ENCODE measurements around the gene ZDHHC21. TPM values are rescaled to one million over a fixed set of nuclear protein-coding genes. Genes with fewer than 3 reads are reported as not detected.

Gene ZDHHC21
- total RNA-seq (1 to 10 TPM; 6.5 to 8.9 TPM), polyA plus RNA-seq (1 to 10 TPM; 1.2 TPM)

GRCh38 chr9:14693251-14693861 is at the start of gene ZDHHC21:
ZDHHC21 (minus strand) TSS chr9:14693432; CDS start chr9:14674340, 19,092 bp downstream.
- Histone ChIP-seq H3K4me1 (ENCODE audit: insufficient read depth, low read length) (peaks cover 29% of the 10 kb centered on the region), H3K27ac (ENCODE audit: low read depth, low read length) (peak within 1 kb of the TSS; percentile 14), H3K9me3 (ENCODE audit: control insufficient read depth in 1 of 2, low read length in 2 of 2) (no peaks in the 10 kb centered on the region), H3K36me3 (ENCODE audit: insufficient read depth, low read length) (no peaks in the 10 kb centered on the region), H3K27me3 (ENCODE audit: insufficient read depth, low read length) (no peaks in the 10 kb centered on the region), H3K4me3 (ENCODE audit: low read length in 2 of 2) (peak within 1 kb of the TSS; percentile 57 to 65)
- no peaks in the 10 kb centered on the region for H3K9me3 Mint-ChIP-seq
- peaks cover 20 to 46% (median 29%) of the 10 kb centered on the region in 4 donors for H3K4me1 Mint-ChIP-seq
- intact Hi-C loops (cut with micrococcal nuclease): no loop called here
- DNase-seq: peak; percentile 41 to 57 (median 51)
- peak within 1 kb of the TSS; percentile 24 to 94 (median 92) for H3K27ac Mint-ChIP-seq
- ChIA-PET CTCF (ENCODE audit: partially characterized antibody) (interaction anchor here (1.0 to 1.7 kb wide), 2 partner anchors 12 to 13 kb away, joined by 3 read pairs; no protein-coding TSS in a partner anchor), POLR2A (ENCODE audit: partially characterized antibody) (interaction anchor here (1.3 to 1.4 kb wide), 2 partner anchors 18 to 298 kb away, joined by 3 read pairs; no protein-coding TSS in a partner anchor)
- H3K36me3 Mint-ChIP-seq: peaks cover 8 to 16% of the 10 kb centered on the region in 2 donors
- peaks cover 0 to 3% of the 10 kb centered on the region in 2 donors for H3K27me3 Mint-ChIP-seq
- H3K4me3 Mint-ChIP-seq: peak within 1 kb of the TSS; percentile 91 to 97 (median 94)

GRCh38 chr9:14741369-14741768 is 48.1 kb upstream of the ZDHHC21 start:
- Mint-ChIP-seq H3K36me3 (no peaks in the 10 kb centered on the region), H3K27ac (no peak overlapping the region), H3K4me3 (no peak overlapping the region), H3K4me1 (no peaks in the 10 kb centered on the region), H3K27me3 (peaks cover 0 to 3% of the 10 kb centered on the region in 2 donors), H3K9me3 (peaks cover 0 to 3% (median 0%) of the 10 kb centered on the region in 8 donors)
- no peaks in the 10 kb centered on the region for H3K4me1 ChIP-seq (ENCODE audit: insufficient read depth, low read length)
- ChIA-PET POLR2A (ENCODE audit: partially characterized antibody) (no interaction called here), CTCF (ENCODE audit: partially characterized antibody) (interaction anchor here (1.5 kb wide), 1 partner anchor 12 kb away, joined by 3 read pairs; no protein-coding TSS in a partner anchor)
- H3K9me3 ChIP-seq (ENCODE audit: control insufficient read depth in 1 of 2, low read length in 2 of 2): no peaks in the 10 kb centered on the region
- no peak for DNase-seq
- H3K27ac ChIP-seq (ENCODE audit: low read depth, low read length): no peak overlapping the region
- no peak overlapping the region for H3K4me3 ChIP-seq (ENCODE audit: low read length in 2 of 2)
- no peaks in the 10 kb centered on the region for H3K36me3 ChIP-seq (ENCODE audit: insufficient read depth, low read length)
- intact Hi-C loops (cut with micrococcal nuclease): no loop called here
- H3K27me3 ChIP-seq (ENCODE audit: insufficient read depth, low read length): peaks cover 3% of the 10 kb centered on the region

- no peak overlapping the region for H3K27ac Mint-ChIP-seq
- H3K4me3 Mint-ChIP-seq: no peak overlapping the region
- POLR2A ChIA-PET (ENCODE audit: partially characterized antibody): no interaction called here
- H3K27me3 ChIP-seq (ENCODE audit: insufficient read depth, low read length): peaks cover 4% of the 10 kb centered on the region
- no peaks in the 10 kb centered on the region for H3K36me3 ChIP-seq (ENCODE audit: insufficient read depth, low read length)
- H3K9me3 ChIP-seq (ENCODE audit: control insufficient read depth in 1 of 2, low read length in 2 of 2): no peaks in the 10 kb centered on the region
- CTCF ChIA-PET (ENCODE audit: partially characterized antibody): no interaction called here
- no peaks in the 10 kb centered on the region for H3K9me3 Mint-ChIP-seq
- H3K27me3 Mint-ChIP-seq: peaks cover 3 to 10% of the 10 kb centered on the region in 2 donors
- H3K27ac ChIP-seq (ENCODE audit: low read depth, low read length): no peak overlapping the region
- no peak for DNase-seq
- no peaks in the 10 kb centered on the region for H3K4me1 ChIP-seq (ENCODE audit: insufficient read depth, low read length)
- no peaks in the 10 kb centered on the region for H3K36me3 Mint-ChIP-seq
- intact Hi-C loops (cut with micrococcal nuclease): no loop called here
- no peaks in the 10 kb centered on the region for H3K4me1 Mint-ChIP-seq
- no peak overlapping the region for H3K4me3 ChIP-seq (ENCODE audit: low read length in 2 of 2)
Observed at GRCh38 chr9:14733133-14733532, 39.9 kb upstream of the ZDHHC21 start.

GRCh38 chr9:14731294-14731981 is 38.2 kb upstream of the ZDHHC21 start:
- ChIA-PET CTCF (ENCODE audit: partially characterized antibody) (no interaction called here), POLR2A (ENCODE audit: partially characterized antibody) (no interaction called here)
- Mint-ChIP-seq H3K36me3 (no peaks in the 10 kb centered on the region), H3K27me3 (peaks cover 3 to 9% of the 10 kb centered on the region in 2 donors), H3K9me3 (no peaks in the 10 kb centered on the region), H3K4me3 (no peak overlapping the region), H3K4me1 (no peaks in the 10 kb centered on the region), H3K27ac (no peak overlapping the region)
- intact Hi-C loops (cut with micrococcal nuclease): no loop called here
- no peak for DNase-seq
- Histone ChIP-seq H3K4me3 (ENCODE audit: low read length in 2 of 2) (no peak overlapping the region), H3K27me3 (ENCODE audit: insufficient read depth, low read length) (peaks cover 4% of the 10 kb centered on the region), H3K36me3 (ENCODE audit: insufficient read depth, low read length) (no peaks in the 10 kb centered on the region), H3K4me1 (ENCODE audit: insufficient read depth, low read length) (no peaks in the 10 kb centered on the region), H3K27ac (ENCODE audit: low read depth, low read length) (no peak overlapping the region), H3K9me3 (ENCODE audit: control insufficient read depth in 1 of 2, low read length in 2 of 2) (no peaks in the 10 kb centered on the region)

GRCh38 chr9:14730461-14730898 is 37.2 kb upstream of the ZDHHC21 start:
- H3K27ac Mint-ChIP-seq: no peak overlapping the region
- H3K4me1 ChIP-seq (ENCODE audit: insufficient read depth, low read length): no peaks in the 10 kb centered on the region
- no peaks in the 10 kb centered on the region for H3K4me1 Mint-ChIP-seq
- H3K27me3 Mint-ChIP-seq: peaks cover 2 to 6% of the 10 kb centered on the region in 2 donors
- CTCF ChIA-PET (ENCODE audit: partially characterized antibody): no interaction called here
- H3K27me3 ChIP-seq (ENCODE audit: insufficient read depth, low read length): peaks cover 4% of the 10 kb centered on the region
- H3K27ac ChIP-seq (ENCODE audit: low read depth, low read length): no peak overlapping the region
- H3K4me3 ChIP-seq (ENCODE audit: low read length in 2 of 2): no peak overlapping the region
- no peaks in the 10 kb centered on the region for H3K9me3 ChIP-seq (ENCODE audit: control insufficient read depth in 1 of 2, low read length in 2 of 2)
- H3K4me3 Mint-ChIP-seq: no peak overlapping the region
- H3K36me3 ChIP-seq (ENCODE audit: insufficient read depth, low read length): no peaks in the 10 kb centered on the region
- intact Hi-C loops (cut with micrococcal nuclease): no loop called here
- no peaks in the 10 kb centered on the region for H3K36me3 Mint-ChIP-seq
- POLR2A ChIA-PET (ENCODE audit: partially characterized antibody): no interaction called here
- DNase-seq: no peak
- H3K9me3 Mint-ChIP-seq: no peaks in the 10 kb centered on the region

- Mint-ChIP-seq H3K36me3 (no peaks in the 10 kb centered on the region), H3K4me3 (no peak overlapping the region), H3K27me3 (peaks cover 4 to 7% of the 10 kb centered on the region in 2 donors), H3K9me3 (peaks cover 0 to 1% (median 0%) of the 10 kb centered on the region in 8 donors), H3K27ac (no peak overlapping the region), H3K4me1 (no peaks in the 10 kb centered on the region)
- Histone ChIP-seq H3K9me3 (ENCODE audit: control insufficient read depth in 1 of 2, low read length in 2 of 2) (no peaks in the 10 kb centered on the region), H3K36me3 (ENCODE audit: insufficient read depth, low read length) (no peaks in the 10 kb centered on the region), H3K4me3 (ENCODE audit: low read length in 2 of 2) (no peak overlapping the region), H3K27ac (ENCODE audit: low read depth, low read length) (no peak overlapping the region), H3K27me3 (ENCODE audit: insufficient read depth, low read length) (no peaks in the 10 kb centered on the region), H3K4me1 (ENCODE audit: insufficient read depth, low read length) (no peaks in the 10 kb centered on the region)
- ChIA-PET POLR2A (ENCODE audit: partially characterized antibody) (no interaction called here), CTCF (ENCODE audit: partially characterized antibody) (no interaction called here)
- intact Hi-C loops (cut with micrococcal nuclease): no loop called here
- DNase-seq: no peak
Observed at GRCh38 chr9:14723301-14723700, 30.1 kb upstream of the ZDHHC21 start.

GRCh38 chr9:14722391-14723035 is 29.3 kb upstream of the ZDHHC21 start, which contains the start of gene CER1:
CER1 (minus strand) TSS chr9:14722733; CDS start chr9:14722672, 61 bp downstream.
- no peak within 1 kb of the TSS for H3K27ac ChIP-seq (ENCODE audit: low read depth, low read length)
- no peaks in the 10 kb centered on the region for H3K27me3 ChIP-seq (ENCODE audit: insufficient read depth, low read length)
- Mint-ChIP-seq H3K4me1 (no peaks in the 10 kb centered on the region), H3K9me3 (peaks cover 0 to 1% (median 0%) of the 10 kb centered on the region in 8 donors), H3K27ac (no peak within 1 kb of the TSS), H3K4me3 (no peak within 1 kb of the TSS), H3K27me3 (peaks cover 4 to 10% of the 10 kb centered on the region in 2 donors), H3K36me3 (no peaks in the 10 kb centered on the region)
- H3K9me3 ChIP-seq (ENCODE audit: control insufficient read depth in 1 of 2, low read length in 2 of 2): no peaks in the 10 kb centered on the region
- H3K4me3 ChIP-seq (ENCODE audit: low read length in 2 of 2): no peak within 1 kb of the TSS
- DNase-seq: no peak
- POLR2A ChIA-PET (ENCODE audit: partially characterized antibody): no interaction called here
- CTCF ChIA-PET (ENCODE audit: partially characterized antibody): no interaction called here
- no peaks in the 10 kb centered on the region for H3K36me3 ChIP-seq (ENCODE audit: insufficient read depth, low read length)
- no peaks in the 10 kb centered on the region for H3K4me1 ChIP-seq (ENCODE audit: insufficient read depth, low read length)
- intact Hi-C loops (cut with micrococcal nuclease): no loop called here

Data from CD4-positive, alpha-beta memory T cell (primary cell).